Measurements from ENCODE around the gene STRIT1.

DNA sequence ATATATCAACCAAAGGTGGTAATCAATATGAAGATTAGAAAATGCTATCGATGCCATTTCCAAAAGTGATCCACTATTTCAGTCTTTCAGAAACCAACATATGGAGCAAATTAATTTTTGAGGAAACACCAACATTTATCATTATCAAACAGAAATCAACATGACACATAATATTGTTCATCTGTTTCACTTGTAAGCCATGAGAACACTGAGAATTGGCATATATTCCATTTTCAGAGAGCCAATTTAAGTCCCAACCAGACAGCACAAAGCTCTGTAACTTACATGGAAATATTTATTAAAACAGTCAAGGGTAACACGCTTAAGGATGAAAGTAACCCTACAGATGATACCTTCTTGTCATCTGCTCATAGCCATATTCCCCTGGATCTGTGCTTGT is 37.6 kb upstream of the STRIT1 start:
- TF ChIP-seq EP300 (IDR thresholded peaks at IDR 0.05; ENCODE audit: borderline replicate concordance in 1 of 2, control insufficient read depth in 1 of 2, low read depth in 2 of 2, low read length in 2 of 2) (no peak), MEF2A (IDR thresholded peaks at IDR 0.05; ENCODE audit: insufficient read depth, low read depth, low read length) (no peak), POLR2AphosphoS5 (IDR thresholded peaks at IDR 0.05; ENCODE audit: low read length) (no peak), NFYB (IDR thresholded peaks at IDR 0.05; ENCODE audit: insufficient read depth, low read depth, low read length) (no peak), EGR1 (IDR thresholded peaks at IDR 0.05; ENCODE audit: borderline replicate concordance in 1 of 2, low read depth in 2 of 2, low read length in 2 of 2) (no peak), IKZF1 (conservative IDR thresholded peaks at IDR 0.05) (no peak), POLR2A (IDR thresholded peaks at IDR 0.05; ENCODE audit: low read depth, low read length) (no peak), ASH2L (IDR thresholded peaks at IDR 0.05; ENCODE audit: borderline replicate concordance, low read depth) (no peak)
- TF ChIP-seq, protein P1, sequence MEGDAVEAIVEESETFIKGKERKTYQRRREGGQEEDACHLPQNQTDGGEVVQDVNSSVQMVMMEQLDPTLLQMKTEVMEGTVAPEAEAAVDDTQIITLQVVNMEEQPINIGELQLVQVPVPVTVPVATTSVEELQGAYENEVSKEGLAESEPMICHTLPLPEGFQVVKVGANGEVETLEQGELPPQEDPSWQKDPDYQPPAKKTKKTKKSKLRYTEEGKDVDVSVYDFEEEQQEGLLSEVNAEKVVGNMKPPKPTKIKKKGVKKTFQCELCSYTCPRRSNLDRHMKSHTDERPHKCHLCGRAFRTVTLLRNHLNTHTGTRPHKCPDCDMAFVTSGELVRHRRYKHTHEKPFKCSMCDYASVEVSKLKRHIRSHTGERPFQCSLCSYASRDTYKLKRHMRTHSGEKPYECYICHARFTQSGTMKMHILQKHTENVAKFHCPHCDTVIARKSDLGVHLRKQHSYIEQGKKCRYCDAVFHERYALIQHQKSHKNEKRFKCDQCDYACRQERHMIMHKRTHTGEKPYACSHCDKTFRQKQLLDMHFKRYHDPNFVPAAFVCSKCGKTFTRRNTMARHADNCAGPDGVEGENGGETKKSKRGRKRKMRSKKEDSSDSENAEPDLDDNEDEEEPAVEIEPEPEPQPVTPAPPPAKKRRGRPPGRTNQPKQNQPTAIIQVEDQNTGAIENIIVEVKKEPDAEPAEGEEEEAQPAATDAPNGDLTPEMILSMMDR (IDR thresholded peaks at IDR 0.05 in 2 of 3, conservative IDR thresholded peaks at IDR 0.05 in 1 of 3; ENCODE audit: control insufficient read depth in 2 of 3, extremely low read depth in 1 of 3, insufficient read depth in 1 of 3, low read depth in 3 of 3, low read length in 3 of 3) = no peak
